SW480 (cell line): ENCODE results near the gene SWT1.

Source experiments
- DNase-seq: peaks from one replicate; pipeline ENCODE4 v3.0.0-alpha.2; 2016; ENCODE audit warnings: low spot score

The SWT1 gene, protein sequence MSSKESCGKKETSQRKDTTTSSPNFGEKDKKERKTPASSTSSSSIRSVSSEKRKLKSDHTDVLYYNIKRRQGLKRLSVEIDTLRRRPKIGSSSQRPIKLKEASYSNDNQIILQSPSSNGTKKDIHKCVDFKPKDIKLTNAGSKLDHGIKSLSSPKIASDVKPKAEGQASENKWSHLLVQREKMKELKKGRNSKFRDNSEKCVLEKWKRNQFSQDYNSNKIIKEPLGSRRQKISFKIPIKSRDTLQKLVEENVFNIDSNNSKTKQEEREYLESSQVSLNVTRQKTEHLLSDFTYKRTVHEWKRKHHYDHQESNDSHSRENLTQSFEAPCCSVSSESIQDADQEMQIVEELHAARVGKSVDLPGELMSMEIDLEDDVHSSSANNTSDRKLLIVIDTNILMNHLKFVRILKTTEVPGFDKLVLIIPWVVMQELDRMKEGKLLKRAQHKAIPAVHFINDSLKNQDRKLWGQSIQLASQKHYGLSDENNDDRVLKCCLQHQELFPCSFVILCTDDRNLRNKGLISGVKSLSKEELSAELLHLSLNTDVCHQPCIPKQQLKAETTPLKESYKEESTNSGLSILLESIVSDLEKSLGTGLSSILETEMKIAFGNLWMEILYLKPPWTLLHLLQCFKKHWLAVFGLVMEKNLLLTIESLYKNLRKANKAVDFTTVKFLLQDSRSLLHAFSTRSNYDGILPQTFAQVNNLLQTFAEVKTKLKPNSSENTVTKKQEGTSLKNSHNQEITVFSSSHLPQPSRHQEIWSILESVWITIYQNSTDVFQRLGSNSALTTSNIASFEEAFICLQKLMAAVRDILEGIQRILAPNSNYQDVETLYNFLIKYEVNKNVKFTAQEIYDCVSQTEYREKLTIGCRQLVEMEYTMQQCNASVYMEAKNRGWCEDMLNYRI

GRCh38 chr1:185156854-185157598, at the start of gene SWT1, which contains the start of gene TRMT1L:
Gene SWT1 (plus strand): TSS chr1:185157167. CDS start chr1:185160842, 3,675 bp downstream.
Gene TRMT1L (minus strand): TSS chr1:185156953. CDS start chr1:185156712, 241 bp downstream.
- peak; percentile 99 for DNase-seq

DNA sequence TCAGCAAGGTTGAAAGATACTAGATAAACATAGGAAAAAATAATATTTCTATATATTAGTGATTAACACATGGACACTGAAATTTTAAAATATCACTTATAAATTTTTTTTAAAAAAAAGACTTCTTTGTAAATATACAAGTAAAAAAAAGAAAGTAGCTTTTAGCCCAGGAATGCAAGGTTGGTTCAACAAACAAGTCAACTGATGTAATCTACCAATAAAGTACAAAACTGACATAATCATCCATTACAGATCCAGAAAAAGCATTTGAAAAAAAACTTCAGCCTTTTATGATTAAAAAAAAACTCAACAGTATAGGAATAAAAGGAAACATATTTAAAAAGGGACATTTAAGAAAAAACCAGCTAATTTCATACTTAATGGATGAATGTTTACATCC, 48.6 kb upstream of the SWT1 start:
- no peak for DNase-seq

DNA sequence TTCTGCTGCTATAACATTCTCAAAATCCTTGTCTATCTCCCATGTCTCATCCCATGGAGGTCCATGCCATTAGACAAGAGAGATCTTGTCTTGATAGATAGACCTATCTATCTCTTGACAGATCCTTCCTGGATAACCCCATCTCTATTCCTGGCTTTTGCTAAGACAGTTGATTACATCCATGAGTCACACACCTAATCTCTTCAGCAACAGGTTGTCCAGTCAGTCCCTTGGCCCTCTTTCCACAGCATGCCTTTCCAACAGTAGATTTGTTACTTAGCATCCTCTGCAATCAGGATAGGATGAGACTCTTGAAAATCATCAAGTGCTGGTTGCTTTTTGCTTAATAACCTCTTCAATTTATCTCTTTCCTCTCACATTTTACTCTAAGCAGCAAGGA, 46.8 kb upstream of the SWT1 start:
- DNase-seq = no peak

DNA sequence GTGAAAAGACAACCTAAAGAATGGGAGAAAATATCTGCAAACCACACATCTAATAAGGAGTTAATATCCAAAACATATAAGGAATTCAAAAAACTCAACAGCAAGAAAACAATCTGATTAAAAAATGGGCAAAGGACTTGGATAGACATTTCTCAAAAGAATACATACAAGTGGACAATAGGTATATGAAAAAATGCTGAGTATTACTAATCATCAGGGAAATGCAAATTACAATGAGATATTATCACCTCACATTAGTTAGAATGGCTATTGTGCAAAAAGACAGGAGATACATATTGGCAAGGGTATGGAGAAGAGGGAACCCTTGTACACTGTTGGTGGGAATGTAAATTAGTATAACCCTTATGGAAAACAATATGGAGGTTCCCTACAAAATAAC, 45.1 kb upstream of the SWT1 start:
- no peak for DNase-seq

DNA sequence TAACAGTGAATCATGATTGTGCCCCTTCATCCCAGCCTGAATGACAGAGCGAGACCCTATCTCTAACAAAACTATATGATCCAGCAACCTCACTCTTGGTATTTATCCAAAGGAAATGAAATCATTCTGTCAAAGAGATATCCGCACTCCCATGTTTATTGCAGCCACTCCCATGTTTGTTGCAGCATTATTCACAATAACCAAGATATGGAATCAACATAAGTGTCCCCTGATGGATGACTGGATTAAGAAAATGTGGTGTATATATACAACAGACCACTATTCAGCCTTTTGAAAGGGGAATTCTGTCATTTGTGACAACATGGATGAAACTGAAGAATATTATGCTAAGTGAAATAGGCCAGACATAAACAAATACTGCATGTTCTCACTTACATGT, 44.6 kb upstream of the SWT1 start:
- DNase-seq = no peak

GRCh38 chr1:185129708-185130107, 27.3 kb upstream of the SWT1 start:
- no peak for DNase-seq

GRCh38 chr1:185132534-185132933, 24.4 kb upstream of the SWT1 start:
- no peak for DNase-seq

DNA sequence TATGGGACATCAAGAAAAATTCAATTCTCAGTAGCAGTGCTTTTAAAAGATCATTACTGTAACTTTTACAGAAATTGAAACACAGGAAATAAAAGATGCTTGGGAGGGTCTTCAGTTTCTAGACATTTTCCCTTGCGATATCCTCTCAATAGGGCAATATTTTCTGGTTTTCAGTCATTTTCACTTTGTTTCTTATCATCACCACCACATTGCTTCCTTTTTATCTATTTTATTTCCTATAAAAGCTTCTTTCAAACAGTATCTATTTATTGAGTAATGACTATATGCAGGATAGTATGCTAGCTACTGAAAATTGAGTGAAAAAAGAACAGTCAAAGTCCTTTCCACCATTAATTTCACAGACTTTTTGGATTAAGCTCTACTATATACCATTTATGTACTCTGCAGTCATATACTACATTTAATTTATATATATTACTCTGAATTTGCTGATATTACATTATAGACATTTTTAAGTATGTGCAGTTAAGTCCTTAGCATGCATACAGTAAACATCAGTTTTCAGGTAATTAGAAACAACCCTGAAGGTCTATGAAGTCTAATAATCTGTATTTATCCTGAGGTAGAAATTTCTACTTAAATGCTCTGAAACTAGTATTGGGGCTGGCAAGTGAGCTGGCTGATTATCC, 18.9 kb upstream of the SWT1 start:
- no peak for DNase-seq

DNA sequence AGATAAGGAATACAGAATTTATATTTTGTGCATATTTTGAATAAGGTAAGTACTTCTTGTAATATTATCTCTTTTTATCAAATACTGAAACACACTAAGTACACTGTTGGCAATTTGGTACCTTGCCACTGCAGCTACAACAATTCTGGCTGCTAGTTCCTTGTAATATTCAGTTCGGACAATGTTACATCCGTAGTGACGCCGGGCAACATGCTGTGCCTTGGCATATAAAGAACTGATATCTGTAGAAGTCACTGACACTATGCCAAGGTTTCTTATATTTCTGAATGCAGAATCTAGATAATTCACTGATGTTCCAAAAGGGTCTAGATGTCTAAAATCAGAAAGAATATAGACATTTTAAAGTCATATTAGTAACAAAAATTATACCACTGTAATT, 17.7 kb upstream of the SWT1 start:
- DNase-seq = no peak

DNA sequence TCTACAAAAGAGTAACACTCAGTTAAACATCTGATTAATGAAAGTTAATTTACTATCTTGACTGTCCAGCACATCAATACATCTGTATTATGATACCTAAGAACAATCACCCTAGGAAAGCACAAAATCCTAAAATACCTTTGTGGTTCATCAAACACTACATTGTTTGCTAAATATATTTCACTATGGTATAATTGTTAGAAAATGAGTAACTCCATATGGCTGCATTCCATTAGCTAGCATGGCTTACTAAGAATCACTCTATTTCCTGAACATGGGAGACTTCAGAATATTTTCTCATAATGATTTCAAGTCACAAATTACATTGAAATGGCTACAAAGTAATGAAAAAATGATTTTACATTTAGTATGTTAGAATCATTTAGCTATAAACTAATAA, 12.7 kb upstream of the SWT1 start:
- no peak for DNase-seq

DNA sequence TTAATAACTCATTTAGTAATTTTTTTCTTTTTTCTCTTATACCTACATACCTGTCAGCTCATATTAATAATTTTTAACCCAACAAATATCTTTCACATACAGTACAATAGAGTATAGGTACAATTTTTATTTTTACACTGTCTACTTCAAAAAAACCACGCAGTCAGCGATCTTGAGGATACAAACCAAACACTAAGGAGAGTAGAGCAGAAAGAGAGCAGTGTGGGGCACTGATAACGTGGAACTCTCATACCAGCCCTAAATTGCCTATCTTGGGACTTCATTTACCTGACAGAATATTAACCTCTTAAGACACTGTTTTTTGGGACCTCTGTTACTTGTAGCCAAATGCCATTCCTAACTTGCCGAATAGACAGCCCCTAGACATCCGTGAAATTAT, 5.8 kb upstream of the SWT1 start:
- no peak for DNase-seq

- DNase-seq = peak; percentile 5
Measured at GRCh38 chr1:185152187-185152767, 4.7 kb upstream of the SWT1 start.

GRCh38 chr1:185154912-185155513, 2.0 kb upstream of the SWT1 start:
- DNase-seq = no peak

GRCh38 chr1:185155600-185156287, 1.2 kb upstream of the SWT1 start:
- peak; percentile 18 for DNase-seq

DNA sequence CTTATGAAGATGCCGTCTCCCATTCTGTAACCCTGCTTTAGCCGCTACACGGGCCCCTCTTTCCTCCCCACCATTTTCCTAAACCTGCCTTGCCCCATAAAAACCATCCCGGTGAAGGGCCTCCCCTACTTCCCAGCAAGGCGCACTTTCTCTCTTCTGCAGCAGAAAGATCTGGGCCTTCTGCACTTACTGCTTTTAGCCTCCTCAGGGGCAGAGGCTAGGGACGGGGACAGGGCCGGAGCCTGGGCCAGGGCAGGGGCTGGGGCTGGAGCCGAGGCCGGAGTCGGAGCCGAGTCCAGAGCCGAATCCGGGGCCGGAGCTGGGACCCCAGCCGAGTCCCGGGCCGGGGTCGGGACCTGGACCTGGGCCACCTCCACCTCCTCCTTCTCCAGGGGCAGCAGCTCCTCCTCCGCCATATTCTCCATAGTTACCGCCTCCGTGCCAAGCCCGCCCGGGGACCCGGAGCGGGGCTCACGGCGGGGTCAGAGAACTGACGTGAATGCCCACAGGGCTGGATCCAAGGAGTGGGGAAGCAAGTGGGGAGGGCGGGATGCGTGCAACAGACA, 596 bp upstream of the SWT1 start:
- DNase-seq = peak; percentile 26

DNA sequence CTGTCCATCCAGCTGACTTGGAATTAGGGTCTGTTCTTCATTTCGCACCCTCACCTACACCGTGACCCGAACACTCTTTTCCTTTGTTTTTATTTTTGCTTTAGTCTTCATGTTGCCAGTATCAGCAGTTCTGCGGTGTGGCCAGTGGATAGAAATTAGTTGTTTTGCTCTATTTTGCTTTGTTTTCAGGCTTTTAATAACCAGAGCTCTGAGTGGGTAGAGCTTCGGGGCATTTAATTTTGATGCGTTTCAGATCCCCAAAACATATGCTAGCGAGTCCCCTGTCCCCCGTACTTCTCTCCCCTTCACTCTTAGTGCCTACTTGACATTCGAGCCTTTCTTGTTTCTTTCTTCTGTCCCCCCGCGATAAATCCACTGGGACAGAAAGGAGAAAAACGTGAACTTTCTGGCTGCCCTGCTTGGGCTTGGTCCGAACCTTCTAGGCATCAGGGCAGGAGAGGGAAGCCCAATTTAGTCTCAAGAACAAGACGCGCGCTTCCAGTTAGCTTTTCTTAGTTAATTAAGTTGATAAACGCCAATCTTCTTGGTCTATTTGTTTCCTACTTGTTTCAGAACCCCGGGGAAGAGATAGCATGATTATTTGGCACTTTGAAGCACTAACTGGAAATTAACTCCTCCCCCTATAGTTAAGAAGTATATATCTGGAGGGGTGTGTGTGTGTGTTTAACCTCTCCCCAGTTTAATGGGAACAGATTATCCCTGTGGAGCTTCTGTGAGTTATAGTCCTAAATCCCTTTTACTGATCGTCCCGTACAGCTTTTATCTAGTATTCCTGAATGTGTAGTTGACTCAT, 839 bp downstream of the SWT1 start:
- DNase-seq = peak; percentile 18

- no peak for DNase-seq
Measured at GRCh38 chr1:185158800-185159199, 1.8 kb downstream of the SWT1 start.

GRCh38 chr1:185159966-185160365, 3.0 kb downstream of the SWT1 start:
- DNase-seq = no peak

DNA sequence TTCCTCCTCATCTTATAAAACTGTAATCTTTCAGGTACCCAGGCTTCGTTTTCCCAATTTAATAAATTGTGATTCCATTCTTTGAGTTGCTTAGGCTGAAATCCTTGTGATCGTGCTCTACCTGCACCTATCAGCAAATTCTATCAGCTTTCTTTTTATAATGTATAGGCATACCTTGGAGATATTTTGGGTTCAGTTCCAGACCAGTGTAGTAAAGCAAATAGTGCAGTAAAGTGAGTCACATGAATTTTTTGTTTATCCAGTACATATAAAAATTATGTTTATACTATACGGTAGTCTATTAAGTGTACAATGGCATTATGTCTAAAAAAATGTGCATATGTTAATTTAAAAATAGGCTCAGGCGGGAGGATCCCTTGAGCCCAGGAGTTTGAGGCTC, 5.5 kb downstream of the SWT1 start:
- DNase-seq = no peak
